H9 (cell line): Measurements from ENCODE around the gene C3orf49. TPM values are rescaled to one million over a fixed set of nuclear protein-coding genes. Genes with fewer than 3 reads are reported as not detected.

ENCODE experiments used
- DNase-seq: peaks from one replicate; pipeline ENCODE4 v3.0.0-alpha.2; 2017
- H2AFZ ChIP-seq: one replicate; pipeline ENCODE4 v1.6.1; 2013; ENCODE audit warnings: mild to moderate bottlenecking, low read length, control low read depth, moderate library complexity
- H2AK5ac ChIP-seq: 2 replicates; pipeline ENCODE4 v1.6.1; 2013; ENCODE audit warnings: low read length, control low read depth, mixed read lengths; ENCODE audit not compliant: insufficient read length
- H2BK120ac ChIP-seq: one replicate; pipeline ENCODE4 v1.6.1; 2013; ENCODE audit warnings: low read depth, mild to moderate bottlenecking, low read length, control low read depth, inconsistent platforms; ENCODE audit not compliant: poor library complexity, severe bottlenecking
- H2BK12ac ChIP-seq: 2 replicates; pipeline ENCODE4 v1.6.1; 2013; ENCODE audit warnings: low read length, control low read depth, mixed read lengths, low read depth; ENCODE audit not compliant: insufficient read length
- H2BK15ac ChIP-seq: 2 replicates; pipeline ENCODE4 v1.6.1; 2013; ENCODE audit warnings: low read depth, low read length, control low read depth
- H2BK20ac ChIP-seq: one replicate; pipeline ENCODE4 v1.6.1; 2013; ENCODE audit warnings: low read depth, mild to moderate bottlenecking, low read length, control low read depth, inconsistent platforms; ENCODE audit not compliant: poor library complexity, severe bottlenecking
- H2BK5ac ChIP-seq: 2 replicates; pipeline ENCODE4 v1.6.1; 2013; ENCODE audit warnings: low read length, control low read depth, mixed read lengths; ENCODE audit not compliant: insufficient read length
- H3K14ac ChIP-seq: 2 replicates; pipeline ENCODE4 v1.6.1; 2013; ENCODE audit warnings: low read length, control low read depth; ENCODE audit not compliant: insufficient read depth
- H3K18ac ChIP-seq: 2 replicates; pipeline ENCODE4 v1.6.1; 2013; ENCODE audit warnings: low read depth, mild to moderate bottlenecking, mixed read lengths, low read length, control low read depth; ENCODE audit not compliant: insufficient read length
- H3K23ac ChIP-seq: 2 replicates; pipeline ENCODE4 v1.6.1; 2013; ENCODE audit warnings: low read length, control low read depth, mixed read lengths, low read depth; ENCODE audit not compliant: insufficient read length
- H3K23me2 ChIP-seq: 2 replicates; pipeline ENCODE4 v1.6.1; 2013; ENCODE audit warnings: low read depth, mild to moderate bottlenecking, mixed read lengths, low read length, control low read depth; ENCODE audit not compliant: insufficient read length, poor library complexity, severe bottlenecking
- H3K27ac ChIP-seq: 2 replicates; pipeline ENCODE4 v1.5.1; 2013; ENCODE audit warnings: low read length, control low read depth, mixed read lengths, low read depth; ENCODE audit not compliant: insufficient read length
- H3K27me3 ChIP-seq: 2 replicates; pipeline ENCODE4 v1.6.1; 2013; ENCODE audit warnings: low read length, control low read depth, inconsistent platforms; ENCODE audit not compliant: insufficient read depth
- H3K4ac ChIP-seq: 2 replicates; pipeline ENCODE4 v1.6.1; 2013; ENCODE audit warnings: low read depth, mild to moderate bottlenecking, control low read depth, inconsistent platforms, low read length, moderate library complexity
- H3K4me1 ChIP-seq: 2 replicates; pipeline ENCODE4 v1.6.1; 2013; ENCODE audit warnings: low read length, control low read depth, inconsistent platforms; ENCODE audit not compliant: insufficient read depth
- H3K4me2 ChIP-seq: 2 replicates; pipeline ENCODE4 v1.6.1; 2013; ENCODE audit warnings: low read length, control low read depth, mixed read lengths; ENCODE audit not compliant: insufficient read length, insufficient read depth
- H3K56ac ChIP-seq: 2 replicates; pipeline ENCODE4 v1.6.1; 2013; ENCODE audit warnings: low read depth, mild to moderate bottlenecking, mixed read lengths, low read length, control low read depth; ENCODE audit not compliant: insufficient read length
- H3K79me1 ChIP-seq: 2 replicates; pipeline ENCODE4 v1.6.1; 2013; ENCODE audit warnings: low read depth, mild to moderate bottlenecking, moderate library complexity, low read length, control low read depth, inconsistent platforms; ENCODE audit not compliant: insufficient read depth, poor library complexity, severe bottlenecking
- H3K79me2 ChIP-seq: 2 replicates; pipeline ENCODE4 v1.6.1; 2013; ENCODE audit warnings: low read length, control low read depth, inconsistent platforms; ENCODE audit not compliant: insufficient read depth
- H3K9ac ChIP-seq: 2 replicates; pipeline ENCODE4 v1.6.1; 2013; ENCODE audit warnings: low read length, control low read depth, mixed read lengths; ENCODE audit not compliant: insufficient read length; ENCODE audit errors: extremely low read depth
- H3K9me3 ChIP-seq: one replicate; pipeline ENCODE4 v1.6.1; 2013; ENCODE audit warnings: low read depth, low read length, inconsistent platforms; ENCODE audit not compliant: control insufficient read depth
- H3T11ph ChIP-seq: one replicate; pipeline ENCODE4 v1.6.1; 2013; ENCODE audit warnings: mild to moderate bottlenecking, low read length, control low read depth, inconsistent platforms
- H4K20me1 ChIP-seq: one replicate; pipeline ENCODE4 v1.6.1; 2013; ENCODE audit not compliant: control insufficient read depth, insufficient read length, insufficient read depth
- H4K5ac ChIP-seq: 2 replicates; pipeline ENCODE4 v1.6.1; 2013; ENCODE audit warnings: low read depth, mild to moderate bottlenecking, mixed read lengths, low read length, control low read depth; ENCODE audit not compliant: insufficient read length
- H4K8ac ChIP-seq: replicated peaks from 2 replicates; pipeline ENCODE4 v1.6.1; 2013; ENCODE audit warnings: low read length, control low read depth, mixed read lengths, low read depth; ENCODE audit not compliant: insufficient read length
- H4K91ac ChIP-seq: 2 replicates; pipeline ENCODE4 v1.6.1; 2013; ENCODE audit warnings: low read depth, mild to moderate bottlenecking, moderate library complexity, mixed read lengths, low read length, control low read depth; ENCODE audit not compliant: insufficient read length
- H3K27ac Mint-ChIP-seq, 3 experiments: 2 replicates in 2 of 3; 3 replicates in 1 of 3; pipeline ENCODE4 v1.8.0; 2020 to 2021; ENCODE audit warnings: mixed read lengths in 3 of 3, mild to moderate bottlenecking in 1 of 3, moderate library complexity in 1 of 3
- H3K27me3 Mint-ChIP-seq: 2 replicates; pipeline ENCODE4 v1.8.0; 2021; ENCODE audit warnings: low read depth, mild to moderate bottlenecking, moderate library complexity, mixed read lengths
- H3K36me3 Mint-ChIP-seq, 3 experiments: 2 replicates in 2 of 3; 3 replicates in 1 of 3; pipeline ENCODE4 v1.8.0; 2020 to 2021; ENCODE audit warnings: low read depth in 3 of 3, mixed read lengths in 3 of 3; ENCODE audit not compliant: insufficient read depth in 1 of 3
- H3K4me1 Mint-ChIP-seq, 2 experiments: 2 replicates each; pipeline ENCODE4 v1.8.0; 2020; ENCODE audit warnings: mixed read lengths in 2 of 2
- H3K4me3 Mint-ChIP-seq, 2 experiments: 2 replicates in 1 of 2; 3 replicates in 1 of 2; pipeline ENCODE4 v1.8.0; 2020 to 2021; ENCODE audit warnings: mild to moderate bottlenecking in 2 of 2, mixed read lengths in 2 of 2, moderate library complexity in 1 of 2
- H3K9me3 Mint-ChIP-seq, 2 experiments: 2 replicates in 1 of 2; 3 replicates in 1 of 2; pipeline ENCODE4 v1.8.0; 2020; ENCODE audit warnings: mild to moderate bottlenecking in 2 of 2, mixed read lengths in 2 of 2, moderate library complexity in 1 of 2
- CTCF ChIP-seq: fragments of 200-600 bp; sonication (generic); conservative IDR thresholded peaks from 3 replicates; pipeline ENCODE4 v1.8.0; 2021; ENCODE audit warnings: antibody characterized with exemption, mild to moderate bottlenecking
- WGBS: extraction: QIAGEN DNeasy Blood & Tissue Kit; methylation state at CpG from one replicate; pipeline ENCODE4 v1.1.7; 2013; ENCODE audit warnings: missing lambda C conversion rate, low lambda C conversion rate, mixed read lengths; ENCODE audit not compliant: insufficient read length; ENCODE audit errors: extremely low coverage; 5-methylcytosine and 5-hydroxymethylcytosine counted together
- total RNA-seq: library from RNA; stranded (reverse); gene quantifications from 2 replicates; pipeline ENCODE4 v1.2.1, GENCODE V29; 2021

The C3orf49 gene
- total RNA-seq, 1 experiment from 2014 or later: not detected

DNA sequence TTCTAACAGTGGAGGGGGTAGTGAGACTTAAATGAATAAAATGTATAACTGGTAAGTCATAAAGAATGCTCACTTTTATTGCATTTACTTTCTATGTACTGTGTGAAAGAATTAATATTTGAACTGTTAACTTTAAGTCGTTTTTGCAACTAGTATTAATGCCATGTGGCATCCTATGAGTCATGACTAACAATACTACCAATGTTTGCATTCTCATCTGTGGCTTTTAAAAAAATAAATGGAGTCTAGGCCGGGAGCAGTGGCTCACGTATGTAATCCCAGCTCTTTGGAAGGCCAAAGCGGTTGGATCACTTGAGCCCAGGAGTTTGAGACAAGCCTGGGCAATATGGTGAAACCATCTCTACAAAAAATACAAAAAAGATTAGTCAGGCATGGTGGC, 5.2 kb downstream of the C3orf49 start:
- no peak for TF ChIP-seq CTCF
- H3K9me3 ChIP-seq: no peaks in the 10 kb centered on the region
- no CpG with 5 or more reads among the region's 4 CpGs for WGBS
- H2AK5ac ChIP-seq: no peak overlapping the region
- no peak overlapping the region for H2AFZ ChIP-seq
- no peak overlapping the region for H2BK12ac ChIP-seq
- H3K4me1 ChIP-seq: no peaks in the 10 kb centered on the region
- DNase-seq: no peak
- H3K23me2 ChIP-seq: no peaks in the 10 kb centered on the region
- no peaks in the 10 kb centered on the region for H3K27me3 Mint-ChIP-seq
- no peak overlapping the region; a peak in 1 of 7 replicates for H3K27ac Mint-ChIP-seq
- H3K4me2 ChIP-seq: no peak overlapping the region
- H4K5ac ChIP-seq: no peak overlapping the region
- H2BK15ac ChIP-seq: no peak overlapping the region
- H3K23ac ChIP-seq: no peak overlapping the region
- no peak overlapping the region for H2BK20ac ChIP-seq
- H3K4me1 Mint-ChIP-seq: peaks cover 11 to 15% of the 10 kb centered on the region in 2 experiments
- H2BK120ac ChIP-seq: no peak overlapping the region
- H3K27ac ChIP-seq: no peak overlapping the region
- H3K9me3 Mint-ChIP-seq: no peaks in the 10 kb centered on the region
- no peak overlapping the region for H4K91ac ChIP-seq
- no peak overlapping the region for H3K18ac ChIP-seq
- no peaks in the 10 kb centered on the region for H3K27me3 ChIP-seq
- no peak overlapping the region for H2BK5ac ChIP-seq
- H3K36me3 Mint-ChIP-seq: 0 out of 7 replicates have a peak, but pooled peaks cover 0 to 4% (median 0%) of the 10 kb centered on the region in 3 experiments
- H3K56ac ChIP-seq: no peak overlapping the region
- H3K14ac ChIP-seq: no peak overlapping the region
- no peaks in the 10 kb centered on the region for H4K20me1 ChIP-seq
- H3T11ph ChIP-seq: no peak overlapping the region
- H3K4ac ChIP-seq: no peak overlapping the region
- no peak overlapping the region for H3K9ac ChIP-seq
- no peaks in the 10 kb centered on the region for H3K79me2 ChIP-seq
- no peak overlapping the region for H4K8ac ChIP-seq
- no peak overlapping the region for H3K4me3 Mint-ChIP-seq
- no peaks in the 10 kb centered on the region for H3K79me1 ChIP-seq
